DOHH2 (cell line): ENCODE measurements around the gene RPS8.
A peak's percentile ranks its signal among the peaks of the same experiment; 100 is the strongest.

Experiments used
- H3F3A ChIP-seq: fragments of 200-600 bp; sonication (generic), shearing (Covaris generic); 2 replicates; pipeline ENCODE4 v1.6.0; 2016; ENCODE audit warnings: antibody characterized with exemption, mild to moderate bottlenecking; ENCODE audit not compliant: control insufficient read depth, insufficient read depth
- H3K27ac ChIP-seq: fragments of 200-600 bp; sonication (generic); 2 replicates; pipeline ENCODE4 v1.5.1; 2014; ENCODE audit warnings: low read depth, mild to moderate bottlenecking, low read length, moderate library complexity
- H3K27me3 ChIP-seq: fragments of 200-600 bp; sonication (generic); 2 replicates; pipeline ENCODE4 v1.6.1; 2014; ENCODE audit warnings: mild to moderate bottlenecking, low read length, mixed read lengths; ENCODE audit not compliant: control insufficient read depth
- H3K36me3 ChIP-seq: fragments of 200-600 bp; sonication (generic); 2 replicates; pipeline ENCODE4 v1.6.1; 2014; ENCODE audit warnings: mild to moderate bottlenecking, low read length, moderate library complexity, mixed read lengths; ENCODE audit not compliant: control insufficient read depth
- H3K4me1 ChIP-seq: fragments of 200-600 bp; sonication (generic); 2 replicates; pipeline ENCODE4 v1.6.1; 2014; ENCODE audit warnings: mild to moderate bottlenecking, low read length, mixed read lengths; ENCODE audit not compliant: control insufficient read depth
- H3K4me2 ChIP-seq: fragments of 200-600 bp; sonication (generic); 2 replicates; pipeline ENCODE4 v1.6.0; 2014; ENCODE audit warnings: mild to moderate bottlenecking, low read length, moderate library complexity
- H3K4me3 ChIP-seq: fragments of 200-600 bp; sonication (generic); 2 replicates; pipeline ENCODE4 v1.5.1; 2014; ENCODE audit warnings: mild to moderate bottlenecking, low read length, mixed read lengths
- H3K79me2 ChIP-seq: fragments of 200-600 bp; sonication (generic); 2 replicates; pipeline ENCODE4 v1.6.1; 2014; ENCODE audit warnings: mild to moderate bottlenecking, low read length, mixed read lengths; ENCODE audit not compliant: control insufficient read depth
- H3K9me2 ChIP-seq: fragments of 200-600 bp; sonication (generic); replicated peaks from 2 replicates; pipeline ENCODE4 v1.6.1; 2014; ENCODE audit warnings: mild to moderate bottlenecking, low read length, mixed read lengths; ENCODE audit not compliant: control insufficient read depth
- H3K9me3 ChIP-seq: fragments of 200-600 bp; sonication (generic); 2 replicates; pipeline ENCODE4 v1.6.1; 2014; ENCODE audit warnings: antibody characterized with exemption, low read length, mixed read lengths; ENCODE audit not compliant: control insufficient read depth, insufficient read depth
- H4K20me1 ChIP-seq: fragments of 200-600 bp; sonication (generic); 2 replicates; pipeline ENCODE4 v1.6.0; 2014; ENCODE audit warnings: low read depth, mild to moderate bottlenecking, antibody characterized with exemption, low read length, moderate library complexity; ENCODE audit not compliant: control insufficient read depth, insufficient read depth
- CTCF ChIP-seq: fragments of 200-600 bp; sonication (generic); IDR thresholded peaks from one replicate; pipeline ENCODE4 v1.5.1; 2014; ENCODE audit warnings: antibody characterized with exemption, mild to moderate bottlenecking, low read depth, low read length; ENCODE audit not compliant: poor library complexity, severe bottlenecking
- EZH2phosphoT487 ChIP-seq: fragments of 200-600 bp; sonication (generic); IDR thresholded peaks from 2 replicates; pipeline ENCODE4 v1.6.1; 2017; ENCODE audit warnings: borderline replicate concordance, mild to moderate bottlenecking, antibody characterized with exemption, low read length, moderate library complexity, mixed read lengths

The RPS8 gene

GRCh38 chr1:44775930-44776729 lies 790 bp downstream of the RPS8 start:
- Histone ChIP-seq H3K36me3 (peaks cover 62% of the 10 kb centered on the region), H3K27ac (peak overlapping the region; percentile 78), H3K9me2 (no peaks in the 10 kb centered on the region), H3K9me3 (no peaks in the 10 kb centered on the region), H3F3A (peaks cover 61% of the 10 kb centered on the region), H3K4me2 (peak overlapping the region; percentile 74), H3K79me2 (peaks cover 54% of the 10 kb centered on the region), H3K4me1 (peaks cover 30% of the 10 kb centered on the region), H3K4me3 (peak overlapping the region; percentile 99), H3K27me3 (no peaks in the 10 kb centered on the region), H4K20me1 (peaks cover 12% of the 10 kb centered on the region)
- no peak for TF ChIP-seq EZH2phosphoT487
- TF ChIP-seq CTCF, result no peak

- Histone ChIP-seq H3K4me2 (peak overlapping the region; percentile 74), H3K36me3 (peaks cover 67% of the 10 kb centered on the region), H3K9me2 (no peaks in the 10 kb centered on the region), H3K4me1 (peaks cover 34% of the 10 kb centered on the region), H4K20me1 (peaks cover 12% of the 10 kb centered on the region), H3K27ac (peak overlapping the region; percentile 78), H3K9me3 (no peaks in the 10 kb centered on the region), H3K27me3 (no peaks in the 10 kb centered on the region), H3F3A (peaks cover 67% of the 10 kb centered on the region), H3K4me3 (peak overlapping the region; percentile 99), H3K79me2 (peaks cover 54% of the 10 kb centered on the region)
- TF ChIP-seq EZH2phosphoT487 (no peak), CTCF (no peak)
Observed at GRCh38 chr1:44776730-44777068, 1.4 kb downstream of the RPS8 start.

- peaks cover 12% of the 10 kb centered on the region for H4K20me1 ChIP-seq
- no peaks in the 10 kb centered on the region for H3K9me3 ChIP-seq
- no peaks in the 10 kb centered on the region for H3K9me2 ChIP-seq
- H3K36me3 ChIP-seq, result peaks cover 73% of the 10 kb centered on the region
- peaks cover 54% of the 10 kb centered on the region for H3K79me2 ChIP-seq
- TF ChIP-seq CTCF, result no peak
- no peaks in the 10 kb centered on the region for H3K27me3 ChIP-seq
- peaks cover 72% of the 10 kb centered on the region for H3F3A ChIP-seq
- peak overlapping the region; percentile 74 for H3K4me2 ChIP-seq
- peaks cover 34% of the 10 kb centered on the region for H3K4me1 ChIP-seq
- H3K27ac ChIP-seq, result peak overlapping the region; percentile 78
- peak overlapping the region; percentile 99 for H3K4me3 ChIP-seq
Observed at GRCh38 chr1:44777547-44777946, 2.2 kb downstream of the RPS8 start.
